GM12878 (cell line): ENCODE measurements around the gene MSH5. TPM values are rescaled to one million over a fixed set of nuclear protein-coding genes. Genes with fewer than 3 reads are reported as not detected.

Experiments
- ATAC-seq: fragments of 200-7000 bp; cut with Tn5 transposase; 3 replicates; pipeline ENCODE4 v1.9.1; 2020; ENCODE audit warnings: mild to moderate bottlenecking, moderate library complexity
- BruUV-seq: library from RNA; stranded (reverse); fragments of 400-500 nt; replicated peaks from 2 replicates; lab custom pipeline; 2021; lab: Mats Ljungman, UMichigan
- CTCF ChIA-PET: fragments of 300-600 bp; sonication (Branson Sonifier 250); formaldehyde crosslinking; extraction: SDS; loops from one replicate; lab custom pipeline; 2021; ENCODE audit warnings: inconsistent platforms; lab: Yijun Ruan, JAX
- POLR2A ChIA-PET: fragments of 350-600 bp; formaldehyde crosslinking; extraction: SDS; loops from one replicate; lab custom pipeline; 2021; ENCODE audit warnings: inconsistent platforms; lab: Charles Lee
- RAD21 ChIA-PET: fragments of 300-600 bp; sonication (Branson Sonifier 250); formaldehyde crosslinking; loops from one replicate; lab custom pipeline; 2023; ENCODE audit warnings: antibody characterized with exemption; ENCODE audit not compliant: unreplicated experiment; lab: Charles Lee
- SMC1A ChIA-PET: fragments of 300-600 bp; sonication (Branson Sonifier 250); formaldehyde crosslinking; loops from one replicate; lab custom pipeline; 2023; ENCODE audit not compliant: unreplicated experiment, uncharacterized antibody; lab: Charles Lee
- DNase-seq: peaks from one replicate; pipeline ENCODE4 v3.0.0-alpha.2; 2011; ENCODE audit warnings: low read depth, low spot score
- FAIRE-seq: peaks from 3 replicates; lab custom pipeline; 2011; peaks lifted over from hg19 to GRCh38; lab: Jason Lieb, UNC
- H2AFZ ChIP-seq: 2 replicates; pipeline ENCODE4 v1.6.0; 2011; ENCODE audit warnings: low read depth, low read length, control low read depth; ENCODE audit not compliant: control insufficient read depth
- H3K27ac ChIP-seq: 2 replicates; pipeline ENCODE4 v1.5.1; 2011; ENCODE audit warnings: control low read depth; ENCODE audit not compliant: control insufficient read depth, insufficient read depth
- H3K27me3 ChIP-seq, 2 experiments: replicated peaks in 1 of 2; 2 replicates each; pipeline versions ENCODE4 v1.6.0 to v1.6.1; 2011; ENCODE audit warnings: low read length in 1 of 2; ENCODE audit not compliant: control insufficient read depth in 2 of 2, insufficient read depth in 2 of 2
- H3K36me3 ChIP-seq, 2 experiments: 2 replicates each; pipeline ENCODE4 v1.5.1; 2011; ENCODE audit warnings: low read length in 1 of 2; ENCODE audit not compliant: control insufficient read depth in 2 of 2, insufficient read depth in 2 of 2
- H3K4me1 ChIP-seq: 2 replicates; pipeline ENCODE4 v1.6.1; 2011; ENCODE audit warnings: mild to moderate bottlenecking, low read length, moderate library complexity, mixed read lengths; ENCODE audit not compliant: control insufficient read depth, insufficient read depth
- H3K4me2 ChIP-seq: 2 replicates; pipeline ENCODE4 v1.6.0; 2011; ENCODE audit warnings: control low read depth; ENCODE audit not compliant: control insufficient read depth, insufficient read depth
- H3K4me3 ChIP-seq: fragments of 200-600 bp; sonication (generic); 2 replicates; pipeline ENCODE4 v1.5.1; 2016
- H3K79me2 ChIP-seq: 2 replicates; pipeline ENCODE4 v1.6.0; 2011; ENCODE audit warnings: low read length; ENCODE audit not compliant: control insufficient read depth, insufficient read depth
- H3K9ac ChIP-seq: 2 replicates; pipeline ENCODE4 v1.8.0; 2011; ENCODE audit warnings: low read length, control low read depth, mixed read lengths; ENCODE audit not compliant: control insufficient read depth, insufficient read depth
- H3K9me3 ChIP-seq: replicated peaks from 3 replicates; pipeline ENCODE4 v1.5.1; 2011; ENCODE audit warnings: mild to moderate bottlenecking, low read length; ENCODE audit not compliant: control insufficient read depth, insufficient read depth
- H4K20me1 ChIP-seq: 2 replicates; pipeline ENCODE4 v1.6.0; 2011; ENCODE audit not compliant: control insufficient read depth, insufficient read depth
- ATF7 ChIP-seq: fragments of 450-650 bp; IDR thresholded peaks from 2 replicates; pipeline ENCODE4 v1.6.1; 2016; ENCODE audit warnings: low read depth, mild to moderate bottlenecking
- CHD2 ChIP-seq: IDR thresholded peaks from 2 replicates; pipeline ENCODE4 v1.6.1; 2011; ENCODE audit warnings: low read depth, low read length, improper control_type of control experiment, borderline replicate concordance
- CREB1 ChIP-seq: IDR thresholded peaks from 2 replicates; pipeline ENCODE4 v1.6.1; 2012; ENCODE audit warnings: low read depth, mild to moderate bottlenecking, inconsistent platforms
- DPF2 ChIP-seq: fragments of 450-650 bp; IDR thresholded peaks from 2 replicates; pipeline ENCODE4 v1.6.1; 2017; ENCODE audit warnings: mild to moderate bottlenecking
- EED ChIP-seq: sonication (generic); IDR thresholded peaks from 2 replicates; pipeline ENCODE4 v1.6.1; 2016; ENCODE audit warnings: antibody characterized with exemption, low read depth
- ETV6 ChIP-seq, 2 experiments: fragments of 450-650 bp in 1 of 2; IDR thresholded peaks in 1 of 2; conservative IDR thresholded peaks in 1 of 2; 2 replicates each; pipeline ENCODE4 v1.6.1; 2014; ENCODE audit warnings: antibody characterized with exemption in 1 of 2, borderline replicate concordance in 1 of 2, low read depth in 1 of 2, mild to moderate bottlenecking in 1 of 2, moderate library complexity in 1 of 2
- PKNOX1 ChIP-seq: fragments of 450-650 bp; IDR thresholded peaks from 2 replicates; pipeline ENCODE4 v1.6.1; 2016; ENCODE audit warnings: mild to moderate bottlenecking
- RBBP5 ChIP-seq: fragments of 200-600 bp; sonication (generic); conservative IDR thresholded peaks from 2 replicates; pipeline ENCODE4 v1.6.1; 2016
- RCOR1 ChIP-seq: conservative IDR thresholded peaks from 2 replicates; pipeline ENCODE4 v1.6.1; 2012; ENCODE audit warnings: low read depth, low read length, improper control_type of control experiment
- SKIL ChIP-seq: fragments of 450-650 bp; IDR thresholded peaks from 2 replicates; pipeline ENCODE4 v1.6.1; 2017; ENCODE audit warnings: mild to moderate bottlenecking, low read depth, inconsistent platforms; ENCODE audit not compliant: poor library complexity, severe bottlenecking
- SPI1 ChIP-seq: IDR thresholded peaks from 2 replicates; pipeline ENCODE4 v1.6.1; 2011; ENCODE audit warnings: low read depth, mild to moderate bottlenecking, low read length, moderate library complexity, borderline replicate concordance; ENCODE audit not compliant: insufficient read depth
- SREBF2 ChIP-seq: IDR thresholded peaks from 2 replicates; pipeline ENCODE4 v1.6.1; 2012; ENCODE audit warnings: mild to moderate bottlenecking, low read length
- YBX1 ChIP-seq: fragments of 450-650 bp; IDR thresholded peaks from 2 replicates; pipeline ENCODE4 v1.6.1; 2016; ENCODE audit warnings: antibody characterized with exemption
- ZBTB33 ChIP-seq: fragments of 450-650 bp; IDR thresholded peaks from 2 replicates; pipeline ENCODE4 v1.6.1; 2017; ENCODE audit warnings: mild to moderate bottlenecking
- ZNF217 ChIP-seq: fragments of 450-650 bp; IDR thresholded peaks from 2 replicates; pipeline ENCODE4 v1.6.1; 2017; ENCODE audit warnings: antibody characterized with exemption, mild to moderate bottlenecking
- ZNF24 ChIP-seq: fragments of 450-650 bp; IDR thresholded peaks from 2 replicates; pipeline ENCODE4 v1.6.1; 2017; ENCODE audit warnings: antibody characterized with exemption, mild to moderate bottlenecking
- WGBS: methylation state at CpG from one replicate; pipeline ENCODE4 v1.1.6; 2016; ENCODE audit warnings: low lambda C conversion rate; ENCODE audit not compliant: insufficient replicate concordance, insufficient coverage; ENCODE audit errors: missing lambda C conversion rate; 5-methylcytosine and 5-hydroxymethylcytosine counted together
- in situ Hi-C: fragments of 300-500 bp; cut with MboI; formaldehyde crosslinking; loops from 9 replicates; pipeline ENCODE4 v1.14.3; 2018; ENCODE audit warnings: mixed read lengths
- intact Hi-C: fragments of 100-400 bp; cut with micrococcal nuclease; formaldehyde crosslinking; loops from one replicate; pipeline ENCODE4 v1.14.2; 2022; ENCODE audit not compliant: unreplicated experiment
- polyA plus RNA-seq, 11 experiments: library from polyadenylated mRNA; depleted of rRNA in 4 of 11; unstranded in 6 of 11; stranded (reverse) in 5 of 11; fragments of >200 nt; fragmentation: Nextera tagmentation in 4 of 11; fragmentation: Illumina TruSeq in 1 of 11; extraction: Ambion mirVana in 4 of 11; extraction: Trizol in 1 of 11; gene quantifications; 1 replicate in 1 of 11; 2 replicates in 10 of 11; pipeline versions ENCODE4 v1.2.1 to v1.2.3, GENCODE V29; 2011 to 2016; ENCODE audit warnings: inconsistent platforms in 2 of 11, missing spikeins in 2 of 11, low read depth in 1 of 11
- total RNA-seq, 4 experiments: library from RNA; depleted of rRNA in 3 of 4; stranded (reverse); fragments of >200 nt in 3 of 4; fragmentation: Illumina TruSeq in 1 of 4; extraction: Trizol in 1 of 4; gene quantifications; 2 replicates each; pipeline versions ENCODE4 v1.2.1 to v1.2.3, GENCODE V29; 2013 to 2021

MSH5 gene
- total and polyA plus RNA-seq, 10 of the 15 experiments (the other 5 are each of a cell fraction or from before 2014, with no cell fraction given): 9.1 to 52.7 (median 30.0) TPM

GRCh38 chr6:31690231-31691077, 49.4 kb upstream of the MSH5 start (continued):
- TF ChIP-seq SKIL (no peak), SPI1 (no peak), RCOR1 (no peak), EED (no peak)

GRCh38 chr6:31691078-31691463, 48.7 kb upstream of the MSH5 start:
- FAIRE-seq (no peak), DNase-seq (no peak), ATAC-seq (no peak)
- no peaks in the 10 kb centered on the region for H3K4me1 ChIP-seq
- no peak overlapping the region for H3K27ac ChIP-seq
- H3K9ac ChIP-seq: no peak overlapping the region
- no TSS peak for BruUV-seq
- WGBS: 97% methylated on average over 6 of the region's 6 CpGs
- H3K9me3 ChIP-seq: no peaks in the 10 kb centered on the region
- no peaks in the 10 kb centered on the region for H4K20me1 ChIP-seq
- H3K4me2 ChIP-seq: no peak overlapping the region
- ChIA-PET SMC1A (interaction anchor here (0.7 to 0.8 kb wide), 2 partner anchors 139 to 173 kb away, joined by 3 to 4 read pairs; no protein-coding TSS in a partner anchor), CTCF (interaction anchor here (2.2 to 2.3 kb wide), 2 partner anchors 69 to 140 kb away, joined by 5 to 7 read pairs; no protein-coding TSS in a partner anchor), POLR2A (interaction anchor here (0.8 kb wide), 1 partner anchor 140 kb away, joined by 7 read pairs; no protein-coding TSS in a partner anchor), RAD21 (no interaction called here)
- H3K79me2 ChIP-seq: no peaks in the 10 kb centered on the region
- no peak overlapping the region for H2AFZ ChIP-seq
- in situ Hi-C loops: no loop called here
- intact Hi-C loops: no loop called here
- peaks cover 15 to 41% of the 10 kb centered on the region in 2 experiments for H3K36me3 ChIP-seq
- no peaks in the 10 kb centered on the region for H3K27me3 ChIP-seq
- no peak overlapping the region for H3K4me3 ChIP-seq
- no peak for TF ChIP-seq PKNOX1
- TF ChIP-seq RBBP5: no peak
- TF ChIP-seq SREBF2: no peak
- no peak for TF ChIP-seq YBX1
- TF ChIP-seq ETV6 (conservative IDR thresholded peaks at IDR 0.05 in 1 of 2, IDR thresholded peaks at IDR 0.05 in 1 of 2; ENCODE audit: borderline replicate concordance in 1 of 2, low read depth in 1 of 2): no peak
- no peak for TF ChIP-seq RCOR1
- no peak for TF ChIP-seq CREB1
- no peak for TF ChIP-seq ZNF24
- no peak for TF ChIP-seq DPF2
- no peak for TF ChIP-seq CHD2
- TF ChIP-seq ATF7: no peak
- TF ChIP-seq ZNF217: no peak
- no peak for TF ChIP-seq ZBTB33
